HepG2 (cell line): Measurements from ENCODE around the gene TBC1D5. TPM values are rescaled to one million over a fixed set of nuclear protein-coding genes. Genes with fewer than 3 reads are reported as not detected.

Experiments
- AFF4 ChIP-seq: sonication (generic); formaldehyde crosslinking; IDR thresholded peaks from 2 replicates; pipeline ENCODE4 v1.4.0; 2020; ENCODE audit warnings: missing genetic modification reagents
- CCAR2 ChIP-seq: fragments of 200-400 bp; formaldehyde crosslinking; optimal IDR thresholded peaks from 2 replicates; pipeline ENCODE3; 2018; ENCODE audit warnings: low read depth, mild to moderate bottlenecking, low read length, moderate library complexity
- FOXM1 ChIP-seq: sonication (generic); formaldehyde crosslinking; IDR thresholded peaks from 2 replicates; pipeline ENCODE4 v1.5.0; 2020; ENCODE audit warnings: missing genetic modification reagents
- HNRNPLL ChIP-seq: fragments of 200-400 bp; formaldehyde crosslinking; IDR thresholded peaks from 2 replicates; pipeline ENCODE4 v1.6.1; 2017; ENCODE audit warnings: mild to moderate bottlenecking, low read depth, low read length; ENCODE audit not compliant: poor library complexity, severe bottlenecking
- NFIC ChIP-seq: IDR thresholded peaks from 2 replicates; pipeline ENCODE4 v1.6.1; 2012; ENCODE audit warnings: mild to moderate bottlenecking, low read length, inconsistent platforms
- NONO ChIP-seq, 2 experiments: fragments of 450-650 bp in 1 of 2; sonication (generic) in 1 of 2; formaldehyde crosslinking in 1 of 2; IDR thresholded peaks in 1 of 2; conservative IDR thresholded peaks in 1 of 2; 2 replicates each; pipeline versions ENCODE4 v1.6.1 to v1.8.0; 2017 to 2022; ENCODE audit warnings: mild to moderate bottlenecking in 1 of 2, missing genetic modification reagents in 1 of 2, moderate library complexity in 1 of 2
- REL ChIP-seq: sonication (generic); formaldehyde crosslinking; conservative IDR thresholded peaks from 2 replicates; pipeline ENCODE4 v1.8.0; 2022; ENCODE audit warnings: mild to moderate bottlenecking, missing genetic modification reagents, moderate library complexity
- RFXAP ChIP-seq: sonication (generic); formaldehyde crosslinking; IDR thresholded peaks from 2 replicates; pipeline ENCODE4 v1.4.0; 2020; ENCODE audit warnings: missing genetic modification reagents, borderline replicate concordance
- SAP130 ChIP-seq: IDR thresholded peaks from 2 replicates; pipeline ENCODE4 v1.6.1; 2016; ENCODE audit warnings: low read depth
- SMC3 ChIP-seq: IDR thresholded peaks from 2 replicates; pipeline ENCODE4 v1.6.1; 2011; ENCODE audit warnings: low read length, improper control_type of control experiment
- SNAPC4 ChIP-seq: sonication (generic); formaldehyde crosslinking; IDR thresholded peaks from 2 replicates; pipeline ENCODE4 v1.4.0; 2020; ENCODE audit warnings: mild to moderate bottlenecking, missing genetic modification reagents
- TRIM24 ChIP-seq: sonication (generic); formaldehyde crosslinking; IDR thresholded peaks from 2 replicates; pipeline ENCODE4 v1.8.0; 2022; ENCODE audit warnings: mild to moderate bottlenecking, missing genetic modification reagents
- ZBTB1 ChIP-seq: sonication (generic); formaldehyde crosslinking; IDR thresholded peaks from 2 replicates; pipeline ENCODE4 v1.4.0; 2020; ENCODE audit warnings: missing genetic modification reagents, borderline replicate concordance
- ZBTB2 ChIP-seq: sonication (generic); formaldehyde crosslinking; IDR thresholded peaks from 2 replicates; pipeline ENCODE4 v1.8.0; 2022; ENCODE audit warnings: low read depth, missing genetic modification reagents
- ZC3H4 ChIP-seq: sonication (generic); formaldehyde crosslinking; IDR thresholded peaks from 2 replicates; pipeline ENCODE4 v1.4.0; 2020; ENCODE audit warnings: missing genetic modification reagents, borderline replicate concordance
- ZNF253 ChIP-seq: sonication (generic); formaldehyde crosslinking; IDR thresholded peaks from 2 replicates; pipeline ENCODE4 v1.8.0; 2022; ENCODE audit warnings: mild to moderate bottlenecking, missing genetic modification reagents, borderline replicate concordance
- ZNF292 ChIP-seq: sonication (generic); formaldehyde crosslinking; IDR thresholded peaks from 2 replicates; pipeline ENCODE4 v1.8.1; 2022; ENCODE audit warnings: mild to moderate bottlenecking, low read depth, missing genetic modification reagents, borderline replicate concordance
- ZNF619 ChIP-seq: sonication (generic); formaldehyde crosslinking; IDR thresholded peaks from 2 replicates; pipeline ENCODE4 v1.4.0; 2020; ENCODE audit warnings: mild to moderate bottlenecking, missing genetic modification reagents
- ZSCAN12 ChIP-seq: sonication (generic); formaldehyde crosslinking; IDR thresholded peaks from 2 replicates; pipeline ENCODE4 v1.9.0; 2021; ENCODE audit warnings: mild to moderate bottlenecking, missing genetic modification reagents
- polyA plus RNA-seq, 8 experiments: library from polyadenylated mRNA; depleted of rRNA in 3 of 8; stranded (reverse) in 7 of 8; unstranded in 1 of 8; fragments of >200 nt; fragmentation: Illumina TruSeq in 4 of 8; extraction: Trizol in 4 of 8; gene quantifications; 2 replicates each; pipeline versions ENCODE4 v1.2.1 to v1.2.3, GENCODE V29; 2011 to 2016; ENCODE audit warnings: low read depth in 4 of 8, missing spikeins in 1 of 8, mixed read lengths in 1 of 8; ENCODE audit not compliant: insufficient read depth in 1 of 8
- total RNA-seq, 5 experiments: library from RNA; depleted of rRNA; stranded (reverse); fragments of >200 nt; fragmentation: Illumina TruSeq; extraction: Trizol; gene quantifications; 2 replicates each; pipeline ENCODE4 v1.2.3, GENCODE V29; 2016; ENCODE audit warnings: low read depth in 1 of 5

Gene TBC1D5
- total and polyA plus RNA-seq, 2 of the 13 experiments (the other 11 are each of a cell fraction or from before 2014, with no cell fraction given), result 19.2 to 33.3 TPM

- TF ChIP-seq ZSCAN12, result peak; percentile 78; the same call in 1 of the 2 replicates
- TF ChIP-seq TRIM24 (CRISPR knock-in tag), result no peak
- peak; percentile 76 for TF ChIP-seq HNRNPLL
- TF ChIP-seq RFXAP (CRISPR knock-in tag), result 0 out of 2 replicates have a peak, but pooled peaks have one; percentile 7
- TF ChIP-seq ZNF253 (CRISPR knock-in tag), result no peak
- TF ChIP-seq ZBTB1 (CRISPR knock-in tag), result no peak
- TF ChIP-seq SMC3, result no peak
- TF ChIP-seq AFF4 (CRISPR knock-in tag), result no peak; the same call in 1 of the 2 replicates
- TF ChIP-seq ZNF619 (CRISPR knock-in tag), result no peak
- TF ChIP-seq ZBTB2, result peak; percentile 67
- TF ChIP-seq REL (CRISPR knock-in tag), result 0 out of 2 replicates have a peak, but pooled peaks have one; percentile 73
- TF ChIP-seq NONO (IDR thresholded peaks at IDR 0.05), result no peak
- TF ChIP-seq NONO (CRISPR knock-in tag; conservative IDR thresholded peaks at IDR 0.05), result peak; percentile 83
- no peak for TF ChIP-seq CCAR2
- TF ChIP-seq ZC3H4 (CRISPR knock-in tag), result no peak
- peak; percentile 42 for TF ChIP-seq SAP130
- no peak for TF ChIP-seq FOXM1
- no peak for TF ChIP-seq SNAPC4 (CRISPR knock-in tag)
- TF ChIP-seq NFIC, result no peak
- peak; percentile 78; the same call in 1 of the 2 replicates for TF ChIP-seq ZNF292 (CRISPR knock-in tag)
Observed at GRCh38 chr3:17742102-17742879, at the start of gene TBC1D5 (continued).
